Stimulated activated CD4-positive, alpha-beta T cell treated with anti-CD3 and anti-CD28 coated beads, Interleukin-12 subunit alpha, Interleukin-12 subunit beta, amount 100 ng/mL, for 48 hours (primary cell): ENCODE data around the gene C22orf42.
"Not testable (repeated sequence)": the region's sequence is repeated elsewhere in the genome, so short reads cannot be mapped to it uniquely, and the experiment has no call there.

ENCODE experiments used
- DNase-seq, 3 donors: peaks; one replicate each; pipeline ENCODE4 v3.0.0-alpha.2; 2020; ENCODE audit warnings: low read depth in 2 of 3, low spot score in 1 of 3

C22orf42 gene

DNA sequence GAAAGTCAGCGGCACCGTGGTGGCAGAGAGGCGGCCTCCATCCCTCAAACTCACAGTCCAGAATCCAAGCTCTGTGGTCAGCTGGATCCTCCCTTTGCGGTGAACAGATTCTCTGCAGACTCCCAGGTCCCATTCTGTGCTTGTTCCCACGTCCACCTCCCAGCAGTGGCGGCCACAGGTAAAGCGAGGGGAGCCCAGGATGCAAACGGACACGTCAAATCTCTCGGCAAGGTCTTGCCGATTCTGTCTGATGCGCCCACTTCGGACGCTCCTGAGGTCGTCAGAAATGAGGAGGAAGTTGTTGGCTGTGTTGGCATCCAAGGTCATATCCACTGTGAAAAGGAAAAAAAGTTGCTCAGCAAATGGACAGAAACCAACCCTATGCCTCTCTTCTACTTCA lies 31.9 kb upstream of the C22orf42 start:
- DNase-seq, result not testable (repeated sequence)

DNA sequence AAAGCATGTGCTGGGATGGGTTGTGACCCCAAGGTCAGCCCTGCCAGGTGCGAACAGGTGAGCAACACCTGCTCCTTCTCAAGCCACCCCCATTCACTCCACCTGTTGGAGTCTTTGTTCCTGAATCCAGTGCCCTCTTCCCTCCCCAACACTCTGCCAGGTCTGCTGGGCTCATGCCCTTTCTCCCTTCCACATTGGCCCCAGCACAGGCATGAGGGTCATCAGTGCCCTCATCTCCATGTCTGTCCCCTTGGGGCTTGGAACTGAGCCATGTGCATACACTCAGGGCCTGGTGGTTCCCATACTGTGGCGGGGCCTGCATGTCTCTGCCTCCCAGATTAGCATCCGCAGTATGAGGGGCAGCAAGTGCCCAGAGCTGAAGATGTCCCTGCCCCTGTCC lies 26.7 kb upstream of the C22orf42 start:
- DNase-seq, result no peak

DNA sequence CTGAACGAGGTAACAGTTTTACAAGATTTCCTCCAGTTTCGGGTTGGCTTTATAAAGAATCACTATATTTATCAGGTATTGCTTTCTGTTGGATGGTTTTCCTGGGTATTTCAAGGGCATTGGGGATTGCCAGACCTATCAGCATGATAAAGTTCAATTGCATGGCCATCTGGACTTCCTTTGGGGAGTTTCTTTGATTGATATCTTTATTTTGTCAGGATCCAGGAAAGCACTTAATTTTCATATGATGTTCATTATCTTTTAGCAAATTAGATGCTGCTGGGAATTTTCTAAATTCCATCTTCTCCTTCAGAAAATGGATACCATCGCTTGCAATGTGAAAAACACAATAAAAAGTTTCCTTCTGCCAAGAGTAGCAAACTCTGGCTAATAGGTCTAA lies 24.5 kb upstream of the C22orf42 start:
- DNase-seq, result no peak

DNA sequence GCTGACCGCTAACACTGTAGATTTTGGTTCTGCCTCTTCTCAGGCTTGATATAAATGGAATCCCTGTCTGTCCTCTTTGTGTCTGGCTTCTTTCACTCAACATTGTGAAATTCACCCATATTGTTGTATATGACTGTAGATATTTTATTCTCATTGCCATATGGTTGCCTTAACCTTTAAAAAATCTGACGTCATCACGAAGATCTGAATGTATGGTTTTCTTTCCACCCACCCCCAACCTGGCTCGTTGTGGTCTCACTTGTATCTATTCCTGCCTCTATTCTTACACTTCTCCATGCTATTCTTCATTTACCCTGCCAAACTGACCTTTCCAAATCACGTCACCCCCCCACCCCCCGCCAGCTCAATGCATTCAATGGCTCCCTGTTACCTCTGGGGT lies 21.9 kb upstream of the C22orf42 start:
- no peak for DNase-seq

DNA sequence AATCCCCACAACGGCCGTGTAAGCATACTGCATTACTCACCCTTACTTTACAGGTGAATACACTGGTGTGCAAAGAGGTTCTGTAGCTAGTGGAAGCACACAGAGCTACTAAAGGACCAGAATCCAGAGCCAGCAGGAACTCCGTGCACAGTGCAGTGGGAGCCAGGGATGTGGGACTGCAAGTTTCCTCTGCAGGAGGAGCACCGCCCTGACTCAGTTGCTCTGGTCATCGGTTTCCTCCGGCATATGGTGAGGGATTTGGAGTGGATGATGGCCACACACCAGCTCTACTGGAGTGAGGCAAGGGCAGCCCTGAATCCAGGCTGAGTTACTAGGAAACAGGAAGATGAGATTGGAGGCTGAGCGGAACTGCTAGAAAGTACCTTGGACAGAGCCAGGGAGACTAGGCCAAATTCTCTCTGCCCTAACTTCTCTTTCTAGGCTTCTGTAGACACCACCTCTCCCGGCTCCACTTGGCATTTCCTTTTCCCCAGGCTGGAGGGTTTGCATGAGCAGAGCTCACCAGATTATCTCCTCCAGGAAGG lies 18.2 kb upstream of the C22orf42 start:
- no peak for DNase-seq

DNA sequence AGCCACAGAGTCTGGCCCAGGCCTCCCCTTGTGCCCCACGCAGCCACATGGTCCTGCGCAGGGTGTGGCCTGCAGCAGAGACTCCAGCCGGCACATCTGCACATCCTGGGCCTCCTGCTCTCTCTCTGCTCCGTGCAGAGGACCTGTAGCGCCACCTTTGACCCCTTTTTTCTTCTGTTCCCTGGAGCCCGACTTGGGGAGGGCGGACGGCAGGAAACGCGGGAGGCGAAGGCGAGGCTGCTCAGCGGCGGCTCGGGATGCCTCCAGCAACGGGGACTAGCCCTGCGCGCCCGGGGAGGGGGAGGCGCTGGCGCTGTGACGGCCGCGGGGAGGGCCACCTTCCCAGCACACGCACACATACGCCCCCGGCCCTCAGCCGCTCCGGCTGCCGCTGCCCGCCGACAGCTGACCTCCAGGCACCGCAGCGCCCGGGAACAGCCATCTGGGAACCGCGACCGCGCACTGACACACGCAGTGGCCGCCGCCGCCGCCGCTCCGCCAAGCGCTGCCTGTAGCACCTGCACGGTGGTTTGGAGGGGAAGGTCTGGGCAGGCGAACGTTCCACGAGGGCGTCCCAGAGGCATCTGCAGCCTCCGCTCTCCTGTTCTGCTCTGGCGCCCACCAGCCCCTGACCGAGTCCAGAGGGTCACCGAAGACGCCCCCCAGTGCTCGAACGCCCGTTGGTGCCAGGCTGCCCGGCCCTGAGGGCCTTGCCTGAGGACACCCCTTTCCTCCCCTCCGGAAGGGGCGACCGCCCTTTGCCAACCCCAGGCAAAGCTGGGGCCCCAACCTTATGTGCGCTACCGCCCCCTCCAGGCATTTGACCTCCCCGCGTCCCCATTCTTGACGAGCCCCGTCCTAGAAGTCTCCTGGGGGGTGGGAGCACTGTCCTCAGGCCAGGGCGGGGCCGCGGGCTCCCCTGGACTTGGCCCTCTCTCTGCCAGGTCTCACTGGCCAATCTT lies 16.9 kb upstream of the C22orf42 start:
- DNase-seq, result no peak

DNA sequence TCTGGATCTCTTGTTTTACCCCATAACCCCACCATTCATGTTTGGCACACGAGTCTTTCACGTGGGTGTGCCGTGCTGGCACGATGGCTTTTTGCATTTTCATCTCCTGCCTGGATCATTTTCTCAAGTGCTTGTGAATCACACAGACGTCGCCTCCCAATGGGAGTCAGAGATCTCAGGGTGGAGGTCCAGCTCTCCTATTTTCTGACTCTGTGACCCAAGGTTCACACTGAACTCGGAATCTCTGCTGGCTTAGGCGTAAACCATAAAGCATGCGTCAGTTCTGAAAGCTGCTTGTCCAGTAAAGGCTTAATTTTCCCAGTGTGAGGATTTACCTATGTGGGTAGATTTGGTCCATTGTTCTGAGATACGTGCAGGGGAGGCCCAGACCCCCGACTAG lies 16.0 kb upstream of the C22orf42 start:
- DNase-seq, result no peak

DNA sequence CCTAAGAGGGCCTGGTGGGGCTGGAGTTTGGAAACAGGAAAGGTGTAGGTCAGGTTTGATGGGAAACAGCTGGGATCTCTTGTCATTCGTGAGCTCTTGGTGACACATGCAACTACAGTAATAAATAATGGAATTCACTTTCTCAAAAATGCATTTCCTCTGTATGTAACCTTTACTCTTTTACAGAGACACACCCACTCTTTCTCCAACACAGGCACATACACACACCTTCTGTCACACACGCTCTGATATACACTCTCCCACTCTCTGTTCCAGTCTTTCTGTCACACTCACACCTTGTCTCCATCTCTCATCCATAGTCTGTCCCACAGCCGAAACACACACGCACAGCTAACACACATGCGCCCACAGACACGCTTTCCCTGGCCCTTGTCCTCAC lies 6.6 kb upstream of the C22orf42 start:
- no peak for DNase-seq

DNA sequence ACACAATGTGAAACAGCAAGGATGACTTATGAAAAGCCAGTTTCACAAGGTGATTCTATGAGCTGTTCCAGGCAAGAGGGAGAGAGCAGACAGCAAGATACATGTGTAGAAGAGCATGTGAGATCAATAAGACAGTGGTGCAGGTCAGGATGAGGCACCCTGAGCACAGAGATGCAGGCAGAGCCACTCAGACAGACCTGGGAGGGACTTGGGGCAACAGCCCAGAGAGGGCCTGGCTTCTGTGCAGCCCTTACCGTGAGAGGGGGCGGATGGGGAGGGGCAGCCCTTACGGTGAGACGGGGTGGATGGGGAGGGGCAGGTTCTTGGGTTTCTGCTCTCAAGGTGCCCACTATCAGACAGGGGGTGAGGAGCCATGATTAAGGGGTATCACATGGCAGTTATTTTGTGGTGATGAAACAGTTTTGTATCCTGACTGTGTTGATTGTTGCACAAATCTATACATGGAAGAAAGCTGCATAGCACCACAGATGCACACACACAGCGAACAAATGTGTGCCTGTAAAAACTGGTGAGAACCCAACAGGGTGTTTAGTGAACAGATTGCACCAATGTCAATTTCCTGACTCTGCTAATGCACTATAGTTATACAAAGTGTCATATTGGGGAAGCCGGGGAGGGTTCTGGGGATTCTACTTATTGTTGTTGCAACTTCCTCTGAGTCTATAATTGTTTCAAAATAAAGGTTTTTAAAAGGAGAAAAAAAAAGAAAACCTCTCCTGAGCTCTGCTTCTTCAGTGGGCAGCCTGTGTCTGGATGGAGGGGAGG lies 5.2 kb upstream of the C22orf42 start:
- no peak for DNase-seq

DNA sequence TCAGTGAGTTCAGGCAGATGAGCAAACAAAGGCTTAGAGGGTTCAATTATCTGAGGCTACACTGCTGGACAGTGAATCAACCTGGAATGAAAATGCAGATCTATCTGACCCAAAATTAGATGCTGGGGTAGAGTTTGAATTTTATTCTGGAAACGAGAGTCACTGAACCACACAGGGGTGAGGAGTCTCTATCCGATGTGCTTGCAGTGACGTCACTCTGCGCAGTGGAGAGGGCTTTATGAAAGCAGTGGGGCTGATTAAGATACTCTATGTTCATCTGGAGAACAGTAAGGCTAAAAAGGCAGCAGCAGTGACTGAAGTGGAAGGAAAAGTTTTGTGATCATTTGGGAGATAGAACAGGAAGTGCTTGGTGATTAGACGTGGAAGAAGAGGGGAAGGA lies 1.3 kb upstream of the C22orf42 start:
- not testable (repeated sequence) for DNase-seq

DNA sequence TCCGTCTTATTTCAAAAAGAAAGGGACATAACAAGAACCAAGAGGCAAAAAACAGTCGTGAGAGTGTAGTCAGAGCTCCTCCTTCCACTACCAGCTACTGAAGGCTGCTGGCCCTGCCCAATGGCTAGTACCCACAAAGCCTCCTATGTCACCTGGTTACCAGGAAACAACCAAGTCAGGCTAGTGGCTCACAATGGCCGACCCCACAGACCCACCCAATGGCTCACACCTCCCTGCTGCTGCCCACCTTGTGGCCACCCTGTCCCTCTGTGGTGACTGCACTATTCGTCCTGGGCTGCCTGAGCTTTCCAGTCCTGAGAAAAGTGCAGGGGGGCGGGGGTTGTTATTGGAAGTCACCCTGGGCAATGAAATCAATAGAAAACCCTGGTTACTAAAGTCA lies 1.5 kb downstream of the C22orf42 start:
- DNase-seq, result not testable (repeated sequence)

DNA sequence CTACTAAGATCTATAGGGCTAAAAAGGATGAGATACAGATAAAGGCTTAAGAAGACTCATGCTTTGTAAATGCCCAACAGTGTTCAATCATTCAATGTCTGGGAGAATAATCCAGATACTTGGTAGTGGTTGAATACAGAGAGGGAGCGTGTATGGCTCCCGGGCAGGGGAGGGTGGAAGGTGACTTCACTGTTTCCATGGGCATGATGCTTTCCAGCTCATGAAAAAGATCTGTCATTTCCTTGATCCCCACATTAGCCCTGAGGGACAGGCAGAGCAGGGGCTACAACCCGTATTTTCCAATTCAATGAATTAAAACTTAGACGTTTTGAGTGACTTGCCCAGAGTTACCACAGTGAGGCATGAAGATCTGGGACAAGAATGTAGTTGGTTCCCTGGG lies 4.4 kb downstream of the C22orf42 start:
- not testable (repeated sequence) for DNase-seq

DNA sequence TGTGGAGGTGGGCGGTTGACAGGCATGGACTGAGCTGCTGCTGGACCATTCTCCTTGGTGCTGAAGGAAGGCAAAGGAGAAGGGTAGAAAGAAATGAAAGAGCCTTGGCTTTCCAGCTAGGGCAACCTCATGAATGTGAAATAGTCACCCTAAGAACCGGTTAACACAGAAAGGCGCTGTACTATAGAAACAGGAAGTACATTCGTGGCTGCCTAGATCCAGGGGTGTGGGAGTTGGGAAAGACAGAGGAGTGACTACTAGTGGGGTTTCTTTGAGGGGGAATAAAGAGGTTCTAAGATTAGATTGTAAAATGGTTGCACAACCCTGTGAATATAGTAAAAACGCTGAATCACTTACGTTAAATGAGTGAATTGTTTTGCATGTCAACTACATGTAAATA lies 7.5 kb downstream of the C22orf42 start:
- not testable (repeated sequence) for DNase-seq

DNA sequence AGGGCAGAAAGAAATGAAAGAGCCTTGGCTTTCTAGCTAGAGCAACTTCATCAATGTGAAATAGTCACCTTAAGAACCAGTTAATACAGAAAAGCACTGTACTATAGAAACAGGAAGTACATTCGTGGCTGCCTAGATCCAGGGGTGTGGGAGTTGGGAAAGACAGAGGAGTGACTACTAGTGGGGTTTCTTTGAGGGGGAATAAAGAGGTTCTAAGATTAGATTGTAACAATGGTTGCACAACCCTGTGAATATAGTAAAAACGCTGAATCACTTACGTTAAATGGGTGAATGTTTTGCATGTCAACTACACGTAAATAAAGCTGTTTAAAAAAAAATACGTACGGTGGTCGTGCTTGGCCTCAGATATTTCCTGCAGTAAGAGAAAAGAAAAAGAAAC lies 8.5 kb downstream of the C22orf42 start:
- not testable (repeated sequence) for DNase-seq

DNA sequence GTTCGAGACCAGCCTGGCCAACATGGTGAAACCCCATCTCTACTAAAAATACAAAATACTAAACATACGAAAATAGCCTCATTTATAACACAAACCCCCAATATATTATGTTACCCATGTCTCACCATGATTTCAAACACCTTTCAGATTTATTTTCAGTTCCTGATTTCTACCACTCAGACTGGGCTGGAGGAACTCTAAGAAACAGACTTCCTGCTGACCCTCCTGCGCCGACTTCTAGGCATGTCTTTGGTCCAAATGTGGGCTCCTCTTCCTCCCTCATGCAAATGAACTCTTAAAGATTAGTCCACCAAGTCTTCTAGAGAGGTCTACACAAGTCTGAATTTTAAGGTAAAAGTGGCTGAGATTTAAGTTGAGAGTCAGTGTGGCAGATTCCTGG lies 10.7 kb downstream of the C22orf42 start:
- not testable (repeated sequence) for DNase-seq

DNA sequence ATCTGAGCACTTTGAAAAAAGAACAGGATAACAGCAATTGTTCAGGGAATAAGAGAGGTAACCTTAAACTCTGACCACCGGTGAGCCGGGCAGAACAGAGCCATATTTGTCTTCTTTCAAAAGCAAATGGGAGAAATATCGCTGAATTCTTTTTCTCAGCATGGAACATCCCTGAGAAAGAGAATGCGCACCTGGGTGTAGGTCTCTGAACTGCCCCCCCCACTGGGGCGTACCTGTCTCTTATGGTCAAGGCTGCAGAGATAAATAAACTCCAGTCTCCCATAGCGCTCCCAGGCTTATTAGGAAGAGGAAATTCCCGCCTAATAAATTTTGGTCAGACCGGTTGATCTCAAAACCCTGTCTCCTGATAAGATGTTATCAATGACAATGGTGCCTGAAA lies 12.0 kb downstream of the C22orf42 start:
- DNase-seq, result not testable (repeated sequence)

DNA sequence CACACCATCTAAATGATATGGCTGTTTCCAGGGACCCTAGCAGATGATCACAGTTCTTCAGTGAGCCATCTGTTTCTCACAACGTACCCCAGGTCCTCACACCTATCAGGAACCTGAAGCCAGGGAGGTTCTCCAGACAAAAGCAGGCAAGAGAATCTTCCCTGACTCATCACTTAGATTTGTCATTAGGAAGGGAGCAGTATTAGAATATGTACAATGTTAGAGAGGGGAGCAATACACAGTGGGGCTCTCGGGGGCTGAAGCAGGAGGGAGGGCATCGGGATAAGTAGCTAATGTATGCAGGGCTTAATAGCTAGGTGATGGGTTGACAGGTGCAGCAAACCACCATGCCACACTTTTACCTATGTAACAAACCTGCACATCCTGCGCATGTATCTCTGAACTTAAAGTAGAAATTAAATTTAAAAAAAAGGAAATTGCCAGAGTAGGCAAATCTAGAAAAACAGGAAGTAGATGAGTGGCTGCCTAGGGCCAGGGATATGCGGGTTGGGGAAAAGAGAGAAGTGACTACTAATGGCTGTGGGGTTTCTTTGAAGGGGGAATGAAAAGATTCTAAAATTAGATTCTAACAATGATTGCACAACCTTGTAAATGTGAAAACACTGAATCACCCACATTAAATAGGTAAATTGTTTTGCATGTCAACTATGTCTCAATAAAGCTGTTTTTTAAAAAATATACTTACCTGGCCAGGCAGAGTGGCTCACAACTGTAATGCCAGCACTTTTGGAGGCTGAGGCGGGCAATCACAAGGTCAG lies 14.4 kb downstream of the C22orf42 start:
- DNase-seq, result no peak

DNA sequence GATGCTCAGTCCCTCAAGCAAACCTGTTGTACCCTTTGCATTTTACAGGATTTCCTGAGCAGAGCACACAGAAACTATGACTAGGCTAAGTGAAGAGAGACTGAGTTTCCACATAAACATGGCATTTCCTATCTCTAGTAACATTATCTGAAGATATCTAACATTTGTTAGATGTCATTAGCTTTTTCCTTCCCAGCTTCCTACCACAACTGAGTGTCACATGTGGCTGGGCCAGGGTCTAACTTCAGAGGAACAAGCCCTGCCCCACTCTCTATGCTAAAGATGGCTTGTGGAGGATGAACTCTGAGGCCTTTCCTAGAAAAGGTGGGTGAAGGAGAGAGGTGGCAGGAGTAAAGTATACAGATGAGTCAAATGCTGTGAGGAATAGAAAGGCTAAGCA lies 16.5 kb downstream of the C22orf42 start:
- peak in 1 of 3 donors; percentile 17 for DNase-seq

DNA sequence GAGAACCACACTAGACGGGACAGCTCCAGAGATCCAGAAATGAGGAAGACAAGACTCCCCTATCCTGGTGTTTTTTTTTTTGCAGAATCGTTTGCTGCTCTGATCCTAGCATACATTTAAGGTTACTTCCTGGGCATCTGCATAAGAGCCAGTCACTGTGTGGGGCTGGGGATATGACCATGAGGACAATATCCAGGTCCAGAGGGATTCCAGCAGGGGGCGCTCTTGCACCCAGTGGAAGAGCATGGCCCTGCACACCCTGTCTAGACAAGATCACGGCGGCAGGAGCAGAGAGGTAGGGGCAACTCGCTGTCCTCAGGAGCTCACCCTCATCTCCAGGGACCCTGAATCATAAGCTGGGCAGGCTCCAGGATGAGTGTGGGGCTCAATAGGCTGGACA lies 18.4 kb downstream of the C22orf42 start:
- not testable (repeated sequence) for DNase-seq

DNA sequence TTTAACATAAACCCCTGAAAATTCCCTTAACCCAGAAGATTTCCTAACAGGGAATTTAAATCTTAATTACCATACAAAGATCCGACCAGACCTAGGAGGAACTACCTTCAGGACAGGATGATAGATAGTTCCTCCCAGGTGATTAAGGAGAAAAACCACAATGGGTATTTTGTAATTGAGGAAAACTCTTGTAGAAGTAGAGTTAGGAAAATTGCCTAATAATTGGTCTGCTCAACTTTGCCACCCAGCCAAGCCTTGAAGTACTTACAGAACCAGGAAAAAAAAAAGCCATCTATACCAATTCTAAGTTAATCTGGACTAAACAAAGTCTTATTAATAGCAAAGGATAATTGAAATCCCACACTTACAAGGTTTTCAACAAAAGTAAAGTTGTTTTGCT lies 20.5 kb downstream of the C22orf42 start:
- DNase-seq, result not testable (repeated sequence)

DNA sequence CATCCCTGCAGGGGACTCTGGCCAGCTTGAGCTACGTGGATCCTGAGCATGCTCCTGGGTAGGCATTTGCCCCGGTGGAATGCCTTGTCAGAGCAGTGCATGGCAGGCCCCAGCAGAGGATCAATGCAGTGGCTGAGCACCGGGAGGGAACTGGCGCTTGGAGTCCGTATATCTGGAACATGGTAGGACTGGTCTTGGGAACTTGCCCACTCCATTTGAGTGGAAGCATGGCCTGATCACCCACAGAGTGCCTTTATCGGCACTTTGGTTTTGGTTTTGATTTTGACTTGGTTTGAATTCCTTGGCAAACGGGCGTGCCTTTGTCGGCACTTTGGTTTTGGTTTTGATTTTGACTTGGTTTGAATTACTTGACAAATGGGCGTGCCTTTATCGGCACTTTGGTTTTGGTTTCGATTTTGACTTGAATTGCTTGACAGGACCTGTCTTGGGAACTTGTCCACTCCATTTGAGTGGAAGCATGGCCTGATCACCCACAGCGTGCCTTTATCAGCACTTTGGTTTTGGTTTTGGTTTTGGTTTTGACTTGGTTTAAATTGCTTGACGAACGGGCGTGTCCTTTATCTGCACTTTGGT lies 21.3 kb downstream of the C22orf42 start:
- peak; percentile 27 to 53 (median 42) for DNase-seq
